Natural killer cell (primary cell): ENCODE results near the gene DEPP1. TPM values are rescaled to one million over a fixed set of nuclear protein-coding genes. Genes with fewer than 3 reads are reported as not detected.

ENCODE experiments used
- ATAC-seq, 3 donors: fragments of 150-1000 bp in 2 of 3; fragments of 200-7000 bp in 1 of 3; cut with Tn5 transposase; 1 replicate in 1 of 3; 2 replicates in 2 of 3; pipeline ENCODE4 v1.10.0; 2021; ENCODE audit warnings: mild to moderate bottlenecking in 2 of 3, moderate library complexity in 2 of 3
- DNase-seq, 2 donors: peaks; one replicate each; pipeline versions ENCODE4 v3.0.0 to v3.0.0-alpha.2; 2013 to 2021; ENCODE audit warnings: mixed read lengths in 1 of 2
- H3K27ac ChIP-seq: one replicate; pipeline ENCODE4 v1.5.1; 2013; ENCODE audit warnings: mild to moderate bottlenecking, low read length
- H3K27me3 ChIP-seq: one replicate; pipeline ENCODE4 v1.6.1; 2013; ENCODE audit warnings: low read length; ENCODE audit not compliant: control insufficient read depth, insufficient read depth
- H3K36me3 ChIP-seq: one replicate; pipeline ENCODE4 v1.6.1; 2013; ENCODE audit warnings: low read length; ENCODE audit not compliant: control insufficient read depth, insufficient read depth
- H3K4me1 ChIP-seq: one replicate; pipeline ENCODE4 v1.6.1; 2013; ENCODE audit warnings: low read length; ENCODE audit not compliant: control insufficient read depth, insufficient read depth
- H3K4me3 ChIP-seq: one replicate; pipeline ENCODE4 v1.5.1; 2013; ENCODE audit warnings: low read length
- H3K9me3 ChIP-seq: one replicate; pipeline ENCODE4 v1.6.1; 2013; ENCODE audit warnings: low read length; ENCODE audit not compliant: control insufficient read depth, insufficient read depth
- H3K27ac Mint-ChIP-seq, 2 donors: one replicate each; pipeline ENCODE4 v1.8.0; 2022; ENCODE audit warnings: mild to moderate bottlenecking in 2 of 2, mixed read lengths in 2 of 2, moderate library complexity in 1 of 2
- H3K27me3 Mint-ChIP-seq, 2 donors: one replicate each; pipeline ENCODE4 v1.8.0; 2022; ENCODE audit warnings: low read depth in 2 of 2, mixed read lengths in 2 of 2
- H3K36me3 Mint-ChIP-seq: one replicate; pipeline ENCODE4 v1.8.0; 2022; ENCODE audit warnings: mixed read lengths
- H3K4me1 Mint-ChIP-seq, 2 donors: one replicate each; pipeline ENCODE4 v1.8.0; 2022; ENCODE audit warnings: mixed read lengths in 2 of 2
- H3K4me3 Mint-ChIP-seq: one replicate; pipeline ENCODE4 v1.8.0; 2022; ENCODE audit warnings: mild to moderate bottlenecking, moderate library complexity, mixed read lengths
- H3K9me3 Mint-ChIP-seq, 2 donors: one replicate each; pipeline ENCODE4 v1.8.0; 2022; ENCODE audit warnings: mixed read lengths in 2 of 2
- WGBS: methylation state at CpG from one replicate; pipeline ENCODE4 v1.1.7; 2013; ENCODE audit warnings: missing lambda C conversion rate; ENCODE audit not compliant: insufficient coverage; 5-methylcytosine and 5-hydroxymethylcytosine counted together
- intact Hi-C: fragments of 100-400 bp; cut with micrococcal nuclease; formaldehyde crosslinking; loops from one replicate; pipeline ENCODE4 v1.14.2; 2022
- total RNA-seq, 4 donors: library from RNA; stranded (reverse); fragments of 120-200 nt in 1 of 4; gene quantifications; one replicate each; pipeline versions ENCODE4 v1.2.3 to v1.2.4, GENCODE V29; 2013 to 2022
- TF ChIP-seq, protein P1 (sequence below): fragments of 200-600 bp; IDR thresholded peaks from one replicate; pipeline ENCODE4 v1.8.0; 2022; ENCODE audit warnings: antibody characterized with exemption

Gene DEPP1
- total RNA-seq, 3 donors from 2014 or later (not counting 1 experiment from before 2014, with no cell fraction given), result not detected

DNA sequence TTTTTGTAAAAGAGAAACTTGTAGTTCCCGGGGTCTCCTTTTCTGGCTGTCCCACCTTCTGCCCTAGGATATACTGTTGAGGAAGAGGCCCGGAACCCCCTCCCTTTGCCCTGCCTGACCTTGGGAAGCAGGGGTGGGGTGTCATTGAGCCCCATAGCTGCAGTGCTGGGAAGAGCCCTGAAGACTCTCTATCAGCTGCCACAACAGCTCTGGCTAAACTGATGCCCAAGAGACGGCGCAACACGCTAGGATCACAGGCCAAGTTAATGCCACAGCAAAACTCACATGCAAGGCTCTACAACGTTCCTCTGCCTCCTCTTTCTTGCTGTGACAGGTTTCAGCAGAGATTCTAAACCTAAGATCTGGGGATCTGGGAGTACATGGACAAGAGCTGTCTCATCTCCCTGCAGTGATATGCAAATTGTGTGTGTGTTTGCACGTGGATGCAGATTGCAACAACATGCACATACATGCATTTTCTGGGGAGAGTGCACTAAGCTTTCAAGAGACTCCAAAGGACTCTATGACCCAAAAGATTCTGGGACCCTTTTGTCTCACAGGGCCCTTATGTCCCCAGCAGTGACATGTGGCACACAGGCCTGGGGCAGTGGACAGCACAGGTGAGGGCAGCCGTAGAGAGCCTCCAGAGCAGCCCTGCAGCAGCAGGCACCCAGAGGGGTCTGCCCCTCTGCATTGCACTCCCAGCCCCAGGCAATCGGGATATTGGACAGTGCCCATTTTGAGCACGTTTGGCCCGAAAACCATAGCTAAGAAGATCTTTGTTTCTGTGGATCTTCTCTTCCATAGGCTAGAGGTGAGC, 16.5 kb downstream of the DEPP1 start:
- 81% methylated on average over 11 of the region's 11 CpGs for WGBS
- intact Hi-C loops, result no loop called here

DNA sequence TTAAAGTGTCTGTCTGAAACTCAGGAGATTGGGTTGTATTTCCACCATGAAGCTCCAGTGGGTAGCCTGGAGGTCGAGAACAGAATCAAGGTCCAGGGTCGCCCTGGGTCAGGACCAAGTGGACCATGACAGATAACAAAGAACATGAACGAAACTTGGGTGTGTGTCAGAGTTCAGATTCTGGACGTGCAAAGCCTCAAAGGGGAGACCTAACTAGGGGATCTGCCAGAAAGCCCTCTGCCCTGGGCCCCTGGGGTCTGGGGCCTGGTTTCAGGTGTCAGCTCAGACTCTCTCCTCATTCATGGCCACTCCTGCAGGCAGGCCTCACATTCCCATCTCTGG, 17.4 kb downstream of the DEPP1 start:
- peak overlapping the region; percentile 95 for H3K4me3 Mint-ChIP-seq
- Histone ChIP-seq H3K4me3 (peak overlapping the region; percentile 72), H3K27ac (peak overlapping the region; percentile 53), H3K9me3 (no peaks in the 10 kb centered on the region), H3K4me1 (peaks cover 71% of the 10 kb centered on the region), H3K27me3 (no peaks in the 10 kb centered on the region), H3K36me3 (peaks cover 1% of the 10 kb centered on the region)
- no peaks in the 10 kb centered on the region for H3K27me3 Mint-ChIP-seq
- peaks cover 65 to 87% of the 10 kb centered on the region in 2 donors for H3K4me1 Mint-ChIP-seq
- intact Hi-C loops, result no loop called here
- no peak for DNase-seq
- no peaks in the 10 kb centered on the region for H3K36me3 Mint-ChIP-seq
- no peak for ATAC-seq
- H3K9me3 Mint-ChIP-seq, result no peaks in the 10 kb centered on the region
- 65% methylated on average over 4 of the region's 4 CpGs for WGBS
- peak overlapping the region; percentile 71 to 76 for H3K27ac Mint-ChIP-seq
- TF ChIP-seq, protein P1, sequence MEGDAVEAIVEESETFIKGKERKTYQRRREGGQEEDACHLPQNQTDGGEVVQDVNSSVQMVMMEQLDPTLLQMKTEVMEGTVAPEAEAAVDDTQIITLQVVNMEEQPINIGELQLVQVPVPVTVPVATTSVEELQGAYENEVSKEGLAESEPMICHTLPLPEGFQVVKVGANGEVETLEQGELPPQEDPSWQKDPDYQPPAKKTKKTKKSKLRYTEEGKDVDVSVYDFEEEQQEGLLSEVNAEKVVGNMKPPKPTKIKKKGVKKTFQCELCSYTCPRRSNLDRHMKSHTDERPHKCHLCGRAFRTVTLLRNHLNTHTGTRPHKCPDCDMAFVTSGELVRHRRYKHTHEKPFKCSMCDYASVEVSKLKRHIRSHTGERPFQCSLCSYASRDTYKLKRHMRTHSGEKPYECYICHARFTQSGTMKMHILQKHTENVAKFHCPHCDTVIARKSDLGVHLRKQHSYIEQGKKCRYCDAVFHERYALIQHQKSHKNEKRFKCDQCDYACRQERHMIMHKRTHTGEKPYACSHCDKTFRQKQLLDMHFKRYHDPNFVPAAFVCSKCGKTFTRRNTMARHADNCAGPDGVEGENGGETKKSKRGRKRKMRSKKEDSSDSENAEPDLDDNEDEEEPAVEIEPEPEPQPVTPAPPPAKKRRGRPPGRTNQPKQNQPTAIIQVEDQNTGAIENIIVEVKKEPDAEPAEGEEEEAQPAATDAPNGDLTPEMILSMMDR, result no peak

More for the DNA sequence above, 16.5 kb downstream of the DEPP1 start:
- Mint-ChIP-seq H3K36me3 (no peaks in the 10 kb centered on the region), H3K27me3 (no peaks in the 10 kb centered on the region), H3K9me3 (no peaks in the 10 kb centered on the region), H3K4me3 (peak overlapping the region; percentile 72), H3K4me1 (peaks cover 66 to 87% of the 10 kb centered on the region in 2 donors), H3K27ac (peak overlapping the region; percentile 71 to 76)
- Histone ChIP-seq H3K27ac (peak overlapping the region; percentile 53), H3K4me3 (no peak overlapping the region), H3K36me3 (no peaks in the 10 kb centered on the region), H3K27me3 (no peaks in the 10 kb centered on the region), H3K9me3 (no peaks in the 10 kb centered on the region), H3K4me1 (peaks cover 80% of the 10 kb centered on the region)
- no peak for DNase-seq
- TF ChIP-seq, protein P1, result no peak
- no peak for ATAC-seq

DNA sequence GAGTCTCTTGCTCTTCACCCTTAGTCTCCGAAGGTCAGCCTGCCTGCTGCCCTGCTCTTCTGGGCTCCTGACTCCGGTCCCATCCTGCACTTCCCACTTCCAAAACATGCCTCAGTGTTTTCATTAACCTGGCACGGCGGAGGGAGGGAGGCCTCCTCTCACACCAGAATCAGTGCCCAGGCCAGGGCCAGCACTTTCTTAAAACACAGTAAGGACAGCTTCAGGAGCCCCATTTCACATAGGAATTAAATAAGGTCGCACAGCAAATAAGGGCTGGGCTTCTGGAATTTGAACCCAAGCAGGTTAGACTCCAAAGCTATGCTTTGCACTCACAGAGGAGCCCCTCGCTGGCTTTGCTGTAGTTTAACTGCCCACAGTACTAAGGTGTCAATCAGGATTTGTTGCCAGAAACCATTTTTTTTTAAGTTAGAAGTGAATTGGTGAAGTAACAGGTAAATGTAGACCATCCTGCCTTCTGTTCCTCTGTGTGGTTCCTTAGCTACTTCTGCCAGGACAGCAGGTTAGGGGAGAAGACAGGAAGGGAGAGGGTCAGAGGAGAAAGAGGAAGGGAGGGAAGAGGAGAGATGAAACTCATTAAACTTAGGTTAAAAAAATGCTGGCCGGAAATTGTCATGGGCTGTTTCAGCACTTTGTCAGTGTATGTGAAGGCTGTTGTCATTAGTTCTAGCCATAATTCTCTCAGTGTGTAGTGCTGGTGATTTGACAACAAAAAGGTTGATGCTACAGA, 18.0 kb downstream of the DEPP1 start:
- peaks cover 65 to 87% of the 10 kb centered on the region in 2 donors for H3K4me1 Mint-ChIP-seq
- ATAC-seq, result no peak
- intact Hi-C loops, result no loop called here

More for the DNA sequence above, 18.0 kb downstream of the DEPP1 start:
- H3K9me3 ChIP-seq, result no peaks in the 10 kb centered on the region
- 84% methylated on average over 7 of the region's 7 CpGs for WGBS
- peaks cover 66% of the 10 kb centered on the region for H3K4me1 ChIP-seq
- Mint-ChIP-seq H3K27ac (peak overlapping the region; percentile 71 to 76), H3K4me3 (peak overlapping the region; percentile 95), H3K27me3 (no peaks in the 10 kb centered on the region), H3K36me3 (no peaks in the 10 kb centered on the region), H3K9me3 (no peaks in the 10 kb centered on the region)
- peak overlapping the region; percentile 53 for H3K27ac ChIP-seq
- no peak for DNase-seq
- H3K36me3 ChIP-seq, result peaks cover 3% of the 10 kb centered on the region
- TF ChIP-seq, protein P1, result no peak
- H3K27me3 ChIP-seq, result no peaks in the 10 kb centered on the region
- H3K4me3 ChIP-seq, result peak overlapping the region; percentile 72
